Activated CD4-positive, alpha-beta T cell treated with anti-CD3 and anti-CD28 coated beads, Interleukin-2, amount 50 U/mL, for 24 hours (primary cell): ENCODE measurements around the gene C1D.
"Not testable (repeated sequence)": the region's sequence is repeated elsewhere in the genome, so short reads cannot be mapped to it uniquely, and the experiment has no call there.

Experiments used
- DNase-seq, 2 donors: peaks; one replicate each; pipeline ENCODE4 v3.0.0-alpha.2; 2020; ENCODE audit warnings: low read depth in 1 of 2, low spot score in 1 of 2

Gene C1D

GRCh38 chr2:68009526-68009925, 53.3 kb downstream of the C1D start:
- no peak for DNase-seq

GRCh38 chr2:68000170-68000825, 62.5 kb downstream of the C1D start:
- no peak for DNase-seq

DNA sequence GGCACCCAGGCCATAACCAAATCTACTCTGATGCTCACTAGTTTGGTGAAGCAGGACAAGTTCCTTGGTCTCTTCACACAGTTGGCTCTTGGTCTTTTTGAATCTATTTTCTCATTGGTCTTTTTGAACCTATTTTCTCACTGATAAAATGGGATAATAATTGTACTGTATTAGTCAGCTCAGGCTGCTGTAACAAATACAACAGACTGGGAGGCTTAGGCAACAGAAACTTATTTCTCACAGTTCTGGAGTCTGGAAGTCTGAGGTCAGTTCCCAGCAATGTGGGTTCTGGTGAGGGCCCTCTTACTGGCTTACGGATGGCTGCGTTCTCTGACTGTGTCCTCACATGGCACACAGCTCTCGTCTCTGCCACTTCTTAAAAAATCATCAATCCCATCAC, 63.5 kb downstream of the C1D start:
- DNase-seq: no peak

DNA sequence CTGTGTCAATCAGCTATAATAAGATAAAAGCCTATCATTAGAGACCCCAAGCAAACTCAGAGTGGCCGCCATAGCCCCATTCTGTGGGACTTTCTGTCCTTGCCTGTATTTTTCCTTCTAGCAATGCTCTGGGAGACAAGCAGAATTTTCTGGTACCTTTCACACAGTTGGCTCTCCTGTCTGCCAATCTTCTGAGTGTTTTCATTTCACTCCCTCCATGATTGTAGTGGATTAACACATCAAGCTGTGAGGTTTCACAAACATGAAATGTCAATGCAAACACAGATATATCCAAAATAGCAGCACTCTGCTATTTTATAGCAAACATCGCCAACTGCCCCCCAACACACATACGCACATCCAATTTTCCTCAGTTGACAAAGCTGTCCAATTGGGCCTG, 64.9 kb downstream of the C1D start:
- no peak for DNase-seq

- DNase-seq: no peak
These were observed 65.3 kb downstream of the C1D start for GRCh38 chr2:67997528-67997900.

DNA sequence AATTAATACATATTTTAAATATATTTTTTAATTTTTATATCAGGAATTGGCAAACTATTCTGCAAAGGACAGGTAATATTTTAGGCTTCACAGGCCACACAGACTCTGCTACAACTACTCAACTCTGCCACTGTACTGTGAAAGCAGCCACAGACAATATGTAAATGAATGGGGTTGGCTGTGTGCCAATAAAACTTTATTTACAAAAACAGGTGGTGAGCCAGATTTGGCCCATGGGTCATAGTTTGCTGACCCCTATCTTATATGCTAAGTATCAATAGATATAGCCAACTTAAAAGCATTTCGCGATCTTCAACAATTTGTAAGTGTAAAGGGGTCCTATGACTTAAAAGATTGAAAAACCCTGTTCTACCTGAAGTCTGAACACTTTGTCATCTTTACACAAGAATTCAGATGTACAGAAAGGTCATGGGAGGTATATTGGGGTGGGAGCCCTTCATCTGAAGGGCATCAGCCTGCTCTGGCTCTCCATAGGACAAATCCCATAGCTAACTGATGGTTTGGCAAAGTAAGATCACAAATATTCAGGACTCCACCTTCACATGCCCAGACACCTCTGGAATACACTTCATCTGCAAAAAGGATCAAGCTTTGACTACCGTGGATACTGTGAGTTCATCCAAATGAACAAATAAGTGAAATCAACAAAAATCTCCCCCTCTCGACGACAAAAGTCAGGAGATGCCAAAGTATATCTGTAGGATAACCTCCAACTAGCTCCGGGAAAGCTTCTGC, 65.9 kb downstream of the C1D start:
- no peak for DNase-seq

- no peak for DNase-seq
These were observed 68.1 kb downstream of the C1D start for GRCh38 chr2:67994716-67995115.

GRCh38 chr2:67994069-67994468, 68.7 kb downstream of the C1D start:
- not testable (repeated sequence) for DNase-seq

DNA sequence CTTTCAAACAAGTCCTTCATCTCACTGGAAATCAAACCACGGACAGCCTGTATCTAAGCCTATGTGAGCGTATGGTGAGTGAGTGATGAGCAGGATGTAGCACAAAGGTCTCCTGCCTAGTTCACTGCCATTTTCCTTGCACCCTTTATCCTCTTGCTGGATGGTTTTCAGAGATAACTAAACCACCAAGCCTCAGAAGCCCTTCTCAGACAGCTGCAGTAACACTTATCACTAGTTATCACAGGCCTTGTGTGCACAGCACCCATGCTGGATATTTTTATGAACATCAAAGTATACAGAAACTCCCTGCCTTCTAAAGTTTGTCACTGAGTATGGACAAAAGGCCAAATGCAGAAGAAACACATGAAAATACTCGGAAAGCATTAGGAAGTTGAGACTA, 69.5 kb downstream of the C1D start:
- DNase-seq: no peak

- no peak for DNase-seq
These were observed 71.3 kb downstream of the C1D start for GRCh38 chr2:67991456-67991855.
